OCI-LY7 (cell line): ENCODE data around the gene VASH1.

Experiments
- CTCF ChIP-seq: fragments of 200-600 bp; sonication (generic); conservative IDR thresholded peaks from 2 replicates; pipeline ENCODE4 v1.5.1; 2014; ENCODE audit warnings: mild to moderate bottlenecking, antibody characterized with exemption, low read length, moderate library complexity, mixed read lengths
- EZH2phosphoT487 ChIP-seq: fragments of 200-600 bp; sonication (generic); IDR thresholded peaks from 2 replicates; pipeline ENCODE4 v1.6.1; 2018; ENCODE audit warnings: low read depth, borderline replicate concordance, mild to moderate bottlenecking, mixed run types, antibody characterized with exemption, low read length, moderate library complexity, mixed read lengths

GRCh38 chr14:76729953-76730505 is 31.2 kb upstream of the VASH1 start:
- TF ChIP-seq CTCF (no peak), EZH2phosphoT487 (no peak)
